Kidney (tissue), 14 donors: ENCODE measurements around the gene GARIN3. TPM values are rescaled to one million over a fixed set of nuclear protein-coding genes. Genes with fewer than 3 reads are reported as not detected.

ENCODE experiments used
- DNase-seq, 5 donors: peaks; one replicate each; pipeline ENCODE4 v3.0.0-alpha.2; 2013 to 2020
- FAIRE-seq: peaks from 2 replicates; lab custom pipeline; 2012; peaks lifted over from hg19 to GRCh38; lab: Jason Lieb, UNC
- H3K27ac ChIP-seq, 2 donors: one replicate each; pipeline ENCODE4 v1.7.0; 2013; ENCODE audit warnings: low read depth in 2 of 2, low read length in 2 of 2, inconsistent platforms in 1 of 2
- H3K27me3 ChIP-seq: one replicate; pipeline ENCODE4 v1.7.1; 2013; ENCODE audit warnings: low read length, inconsistent platforms; ENCODE audit not compliant: control insufficient read depth, insufficient read depth
- H3K36me3 ChIP-seq, 3 donors: one replicate each; pipeline versions ENCODE4 v1.7.0 to v1.7.1; 2013; ENCODE audit warnings: low read length in 3 of 3, control low read depth in 1 of 3, inconsistent platforms in 1 of 3; ENCODE audit not compliant: insufficient read depth in 3 of 3, control insufficient read depth in 2 of 3
- H3K4me1 ChIP-seq, 3 donors: one replicate each; pipeline versions ENCODE4 v1.7.0 to v1.7.1; 2013; ENCODE audit warnings: low read length in 3 of 3, inconsistent platforms in 1 of 3, low read depth in 1 of 3; ENCODE audit not compliant: control insufficient read depth in 2 of 3, insufficient read depth in 2 of 3
- H3K4me3 ChIP-seq, 3 donors: one replicate each; pipeline versions ENCODE4 v1.7.0 to v1.8.1; 2013; ENCODE audit warnings: low read length in 3 of 3, control low read depth in 1 of 3, inconsistent platforms in 1 of 3
- H3K9ac ChIP-seq, 3 donors: one replicate each; pipeline versions ENCODE4 v1.7.0 to v1.7.1; 2013; ENCODE audit warnings: low read length in 3 of 3, control low read depth in 1 of 3, inconsistent platforms in 1 of 3
- H3K9me3 ChIP-seq, 3 donors: one replicate each; pipeline versions ENCODE4 v1.7.0 to v1.7.1; 2013; ENCODE audit warnings: low read length in 3 of 3, control low read depth in 1 of 3, inconsistent platforms in 1 of 3; ENCODE audit not compliant: control insufficient read depth in 2 of 3, insufficient read depth in 1 of 3
- CTCF ChIP-seq: IDR thresholded peaks from 3 replicates; pipeline ENCODE4 v1.5.1; 2012; ENCODE audit warnings: mild to moderate bottlenecking, moderate library complexity, borderline replicate concordance; ENCODE audit not compliant: insufficient read depth; ENCODE audit errors: extremely low read depth
- intact Hi-C: fragments of 100-400 bp; cut with DNase I; formaldehyde crosslinking; loops from one replicate; pipeline ENCODE4 v1.11.1; 2022
- polyA plus RNA-seq: library from polyadenylated mRNA; stranded (reverse); fragments of 350-450 nt; fragmentation: Illumina TruSeq; extraction: RNeasy Lipid Tissue Mini Kit (QIAGEN cat#74804); gene quantifications from one replicate; pipeline ENCODE4 v1.2.3, GENCODE V29; 2014; ENCODE audit warnings: low read depth, low replicate concordance; ENCODE audit not compliant: insufficient read depth
- total RNA-seq: library from RNA; stranded (reverse); fragmentation: NEBNext Ultra II Directional; extraction: Animal tissue kit (Norgen Biotek cat#: 25700); gene quantifications from one replicate; pipeline ENCODE4 v1.2.1, GENCODE V29; 2021
- donor health status: control.
- donor health status: control.
- donor health status: control.
- donor health status: control.
- donor health status: control.
- donor health status: DM: yes; HTN: yes; CAD: no.
- donor health status: Normal renal cell carcinoma (clear cell type).

Gene GARIN3
- total and polyA plus RNA-seq, 2 donors from 2014 or later, result not detected

DNA sequence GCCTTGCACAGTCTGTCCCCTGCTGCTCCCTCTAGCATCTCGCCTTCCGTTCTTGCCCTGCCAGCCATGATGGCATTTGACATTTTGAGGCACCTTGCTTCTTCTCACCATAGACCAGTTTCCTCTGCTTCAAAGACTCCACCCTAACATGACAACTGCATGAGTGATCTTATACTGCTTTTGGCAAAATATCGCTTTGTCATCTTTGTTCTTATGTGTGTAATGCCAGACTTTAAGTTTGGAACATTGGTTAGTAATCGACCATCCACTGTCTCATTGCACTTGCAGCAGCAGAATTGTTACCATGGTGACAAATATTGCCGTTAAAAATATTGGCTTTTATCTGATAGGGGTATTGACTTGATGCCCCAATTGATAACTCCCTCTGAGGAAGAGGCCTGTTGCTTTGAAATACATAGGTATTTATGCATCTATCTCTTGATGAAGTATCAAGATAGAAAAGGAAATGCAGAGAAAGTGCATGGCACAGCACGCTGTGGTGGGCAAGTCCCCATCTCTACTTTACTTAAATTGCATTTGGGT, 6.8 kb downstream of the GARIN3 start:
- no peak for FAIRE-seq
- H3K9ac ChIP-seq, result no peak overlapping the region
- H3K4me1 ChIP-seq, result no peaks in the 10 kb centered on the region
- no peaks in the 10 kb centered on the region for H3K36me3 ChIP-seq
- H3K4me3 ChIP-seq, result no peak overlapping the region
- TF ChIP-seq CTCF, result no peak
- H3K27ac ChIP-seq, result no peak overlapping the region
- no peaks in the 10 kb centered on the region for H3K27me3 ChIP-seq
- intact Hi-C loops, result no loop called here
- DNase-seq, result no peak
- no peaks in the 10 kb centered on the region for H3K9me3 ChIP-seq

GRCh38 chr5:157157293-157157891, 8.7 kb downstream of the GARIN3 start:
- intact Hi-C loops, result no loop called here
- Histone ChIP-seq H3K27me3 (no peaks in the 10 kb centered on the region), H3K9ac (no peak overlapping the region), H3K4me1 (no peaks in the 10 kb centered on the region), H3K9me3 (no peaks in the 10 kb centered on the region), H3K27ac (no peak overlapping the region), H3K36me3 (no peaks in the 10 kb centered on the region), H3K4me3 (no peak overlapping the region)
- DNase-seq (no peak), FAIRE-seq (no peak)
- no peak for TF ChIP-seq CTCF

GRCh38 chr5:157155297-157155696, 10.8 kb downstream of the GARIN3 start:
- Histone ChIP-seq H3K9ac (no peak overlapping the region), H3K27ac (no peak overlapping the region), H3K4me3 (no peak overlapping the region), H3K27me3 (no peaks in the 10 kb centered on the region), H3K36me3 (no peaks in the 10 kb centered on the region), H3K9me3 (no peaks in the 10 kb centered on the region), H3K4me1 (no peaks in the 10 kb centered on the region)
- TF ChIP-seq CTCF, result no peak
- intact Hi-C loops, result no loop called here
- no peak for DNase-seq
- FAIRE-seq, result no peak
